Loucy (cell line): ENCODE data around the gene MMP27.

Experiments used
- H2AFZ ChIP-seq: fragments of 200-600 bp; sonication (generic); 2 replicates; pipeline ENCODE4 v1.6.0; 2016; ENCODE audit warnings: antibody characterized with exemption, mild to moderate bottlenecking, low read length, moderate library complexity
- H3F3A ChIP-seq: fragments of 200-600 bp; 2 replicates; pipeline ENCODE4 v1.6.0; 2016; ENCODE audit warnings: antibody characterized with exemption, low read depth, mild to moderate bottlenecking
- H3K27me3 ChIP-seq: fragments of 200-600 bp; sonication (generic); 2 replicates; pipeline ENCODE4 v1.6.1; 2014; ENCODE audit warnings: low read length, mild to moderate bottlenecking; ENCODE audit not compliant: insufficient read depth, poor library complexity, severe bottlenecking
- H3K36me3 ChIP-seq: fragments of 200-600 bp; sonication (generic); 2 replicates; pipeline ENCODE4 v1.6.1; 2016; ENCODE audit warnings: low read length; ENCODE audit not compliant: insufficient read depth
- H3K4me1 ChIP-seq: fragments of 200-600 bp; sonication (generic); 2 replicates; pipeline ENCODE4 v1.5.1; 2014; ENCODE audit warnings: low read length, mild to moderate bottlenecking; ENCODE audit not compliant: insufficient read depth, poor library complexity, severe bottlenecking
- H3K4me2 ChIP-seq: fragments of 200-600 bp; sonication (generic); 2 replicates; pipeline ENCODE4 v1.6.0; 2014; ENCODE audit warnings: antibody characterized with exemption, low read length, low read depth, mild to moderate bottlenecking; ENCODE audit not compliant: poor library complexity, severe bottlenecking
- H3K4me3 ChIP-seq: fragments of 200-600 bp; sonication (generic); 2 replicates; pipeline ENCODE4 v1.5.1; 2014; ENCODE audit warnings: low read length, mild to moderate bottlenecking, mixed read lengths; ENCODE audit not compliant: poor library complexity, severe bottlenecking
- H3K79me2 ChIP-seq: fragments of 200-600 bp; sonication (generic); 2 replicates; pipeline ENCODE4 v1.6.1; 2014; ENCODE audit warnings: low read length; ENCODE audit not compliant: insufficient read depth
- H3K9ac ChIP-seq: fragments of 200-600 bp; sonication (generic); 2 replicates; pipeline ENCODE4 v1.6.0; 2014; ENCODE audit warnings: mild to moderate bottlenecking, low read depth, low read length, moderate library complexity; ENCODE audit not compliant: poor library complexity, severe bottlenecking
- H3K9me2 ChIP-seq: fragments of 200-600 bp; sonication (generic); replicated peaks from 2 replicates; pipeline ENCODE4 v1.6.1; 2016; ENCODE audit warnings: low read depth, low read length, mixed read lengths
- H3K9me3 ChIP-seq: fragments of 200-600 bp; sonication (generic); 2 replicates; pipeline ENCODE4 v1.6.1; 2014; ENCODE audit warnings: mild to moderate bottlenecking, antibody characterized with exemption, low read length, low read depth; ENCODE audit not compliant: insufficient read depth
- H4K20me1 ChIP-seq: fragments of 200-600 bp; sonication (generic); 2 replicates; pipeline ENCODE4 v1.6.0; 2014; ENCODE audit warnings: antibody characterized with exemption, low read length, mild to moderate bottlenecking; ENCODE audit not compliant: insufficient read depth, poor library complexity, severe bottlenecking
- EZH2phosphoT487 ChIP-seq: fragments of 200-600 bp; IDR thresholded peaks from 2 replicates; pipeline ENCODE4 v1.6.1; 2018; ENCODE audit warnings: antibody characterized with exemption, mild to moderate bottlenecking, moderate library complexity, borderline replicate concordance
- TF ChIP-seq, protein P1 (sequence below): fragments of 200-600 bp; sonication (generic); conservative IDR thresholded peaks from 2 replicates; pipeline ENCODE4 v1.5.1; 2014; ENCODE audit warnings: mild to moderate bottlenecking, antibody characterized with exemption, low read length

MMP27 gene

DNA sequence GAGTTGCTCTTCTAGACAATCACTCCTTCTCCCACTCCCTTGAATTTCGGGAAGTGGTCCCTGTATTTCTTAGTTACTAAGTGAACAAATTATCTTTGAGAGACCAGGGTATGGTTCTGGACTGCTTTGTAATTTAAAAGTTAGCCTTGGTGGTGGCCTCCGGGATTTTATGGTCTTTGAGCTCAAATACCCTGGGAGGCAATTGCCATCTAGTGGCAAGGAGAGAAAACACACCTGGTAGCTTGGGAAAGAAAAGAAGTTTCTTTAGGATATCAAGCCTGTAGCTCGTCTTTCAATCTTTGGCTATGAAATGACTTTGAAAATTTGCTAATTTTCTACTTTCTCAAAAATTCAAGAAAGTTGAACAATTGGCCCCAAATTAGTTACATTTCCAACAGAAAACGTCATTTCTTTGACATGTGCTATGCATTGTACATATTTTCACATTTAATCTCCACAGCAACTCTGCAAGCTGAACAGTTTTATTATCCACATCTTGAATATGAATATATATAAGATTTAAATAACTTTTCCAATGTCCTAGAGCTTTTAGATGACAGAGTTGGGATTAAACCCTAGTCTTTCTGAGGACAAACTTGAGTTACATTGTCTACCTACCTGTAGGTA, 39.1 kb downstream of the MMP27 start:
- TF ChIP-seq EZH2phosphoT487, result no peak
- TF ChIP-seq, protein P1, sequence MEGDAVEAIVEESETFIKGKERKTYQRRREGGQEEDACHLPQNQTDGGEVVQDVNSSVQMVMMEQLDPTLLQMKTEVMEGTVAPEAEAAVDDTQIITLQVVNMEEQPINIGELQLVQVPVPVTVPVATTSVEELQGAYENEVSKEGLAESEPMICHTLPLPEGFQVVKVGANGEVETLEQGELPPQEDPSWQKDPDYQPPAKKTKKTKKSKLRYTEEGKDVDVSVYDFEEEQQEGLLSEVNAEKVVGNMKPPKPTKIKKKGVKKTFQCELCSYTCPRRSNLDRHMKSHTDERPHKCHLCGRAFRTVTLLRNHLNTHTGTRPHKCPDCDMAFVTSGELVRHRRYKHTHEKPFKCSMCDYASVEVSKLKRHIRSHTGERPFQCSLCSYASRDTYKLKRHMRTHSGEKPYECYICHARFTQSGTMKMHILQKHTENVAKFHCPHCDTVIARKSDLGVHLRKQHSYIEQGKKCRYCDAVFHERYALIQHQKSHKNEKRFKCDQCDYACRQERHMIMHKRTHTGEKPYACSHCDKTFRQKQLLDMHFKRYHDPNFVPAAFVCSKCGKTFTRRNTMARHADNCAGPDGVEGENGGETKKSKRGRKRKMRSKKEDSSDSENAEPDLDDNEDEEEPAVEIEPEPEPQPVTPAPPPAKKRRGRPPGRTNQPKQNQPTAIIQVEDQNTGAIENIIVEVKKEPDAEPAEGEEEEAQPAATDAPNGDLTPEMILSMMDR, result peak; percentile 95
- Histone ChIP-seq H3K9me2 (no peaks in the 10 kb centered on the region), H2AFZ (peak overlapping the region; percentile 76), H3K36me3 (no peaks in the 10 kb centered on the region), H4K20me1 (no peaks in the 10 kb centered on the region), H3K4me2 (peak overlapping the region; percentile 25), H3K27me3 (no peaks in the 10 kb centered on the region), H3K9ac (no peak overlapping the region), H3K4me1 (no peaks in the 10 kb centered on the region), H3F3A (no peaks in the 10 kb centered on the region), H3K4me3 (no peak overlapping the region), H3K79me2 (no peaks in the 10 kb centered on the region), H3K9me3 (no peaks in the 10 kb centered on the region)

GRCh38 chr11:102664001-102664752, 41.4 kb downstream of the MMP27 start:
- Histone ChIP-seq H3K9me3 (no peaks in the 10 kb centered on the region), H3K4me1 (no peaks in the 10 kb centered on the region), H3K79me2 (no peaks in the 10 kb centered on the region), H3K36me3 (no peaks in the 10 kb centered on the region), H2AFZ (no peak overlapping the region; the same call in 1 of the 2 replicates), H3K27me3 (no peaks in the 10 kb centered on the region), H3K4me3 (no peak overlapping the region), H3K9me2 (no peaks in the 10 kb centered on the region), H3F3A (no peaks in the 10 kb centered on the region), H3K9ac (no peak overlapping the region), H3K4me2 (no peak overlapping the region), H4K20me1 (no peaks in the 10 kb centered on the region)
- TF ChIP-seq EZH2phosphoT487, result no peak
- TF ChIP-seq, protein P1, result peak; percentile 75

DNA sequence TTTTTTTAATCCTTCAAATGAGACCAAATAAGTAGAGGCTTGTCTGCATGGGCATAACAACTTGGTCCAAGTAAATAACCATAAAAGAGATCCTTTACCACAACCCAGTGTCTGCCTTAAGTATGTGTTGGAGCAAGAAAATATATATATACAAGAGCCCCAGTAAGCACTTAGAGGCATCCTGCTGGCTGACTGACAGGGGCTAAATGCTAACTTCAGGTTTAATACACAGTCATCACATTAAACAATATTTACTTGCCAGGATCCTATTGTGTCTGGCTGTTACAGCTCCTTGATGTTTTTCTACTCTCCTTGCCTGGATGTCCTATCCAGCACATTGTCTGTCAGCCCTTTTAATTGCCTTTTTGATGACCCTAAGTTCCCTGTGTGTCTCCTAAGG, 43.0 kb downstream of the MMP27 start:
- Histone ChIP-seq H3K4me3 (no peak overlapping the region), H3K79me2 (no peaks in the 10 kb centered on the region), H2AFZ (0 out of 2 replicates have a peak overlapping the region, but pooled peaks have one; percentile 50), H3K36me3 (no peaks in the 10 kb centered on the region), H4K20me1 (no peaks in the 10 kb centered on the region), H3K9ac (no peak overlapping the region), H3K9me3 (no peaks in the 10 kb centered on the region), H3K27me3 (no peaks in the 10 kb centered on the region), H3K9me2 (no peaks in the 10 kb centered on the region), H3K4me1 (no peaks in the 10 kb centered on the region), H3K4me2 (no peak overlapping the region), H3F3A (no peaks in the 10 kb centered on the region)
- no peak for TF ChIP-seq EZH2phosphoT487
- TF ChIP-seq, protein P1, result no peak
